Smooth muscle cell (in vitro differentiated cells): ENCODE measurements around the gene KLF5. TPM values are rescaled to one million over a fixed set of nuclear protein-coding genes. Genes with fewer than 3 reads are reported as not detected.

Experiments
- DNase-seq: peaks from one replicate; lab custom pipeline; 2025; ENCODE audit not compliant: unreplicated experiment; lab: John Stamatoyannopoulos, UW
- H2AFZ ChIP-seq: fragments of 200-600 bp; sonication (generic); 2 replicates; pipeline ENCODE4 v1.6.0; 2016; ENCODE audit warnings: antibody characterized with exemption, low read depth, mild to moderate bottlenecking
- H3F3A ChIP-seq: fragments of 200-600 bp; sonication (generic); 2 replicates; pipeline ENCODE4 v1.6.0; 2017; ENCODE audit warnings: antibody characterized with exemption, low read depth
- H3K27ac ChIP-seq: fragments of 200-600 bp; sonication (generic); 2 replicates; pipeline ENCODE4 v1.5.1; 2016; ENCODE audit warnings: low read depth, mild to moderate bottlenecking
- H3K27me3 ChIP-seq: fragments of 200-600 bp; sonication (generic); 2 replicates; pipeline ENCODE4 v1.6.1; 2016; ENCODE audit warnings: low read depth, mild to moderate bottlenecking
- H3K36me3 ChIP-seq: fragments of 200-600 bp; sonication (generic); 2 replicates; pipeline ENCODE4 v1.5.1; 2016; ENCODE audit warnings: low read depth
- H3K4me1 ChIP-seq: fragments of 200-600 bp; sonication (generic); 2 replicates; pipeline ENCODE4 v1.5.1; 2016; ENCODE audit warnings: low read depth
- H3K4me2 ChIP-seq: fragments of 200-600 bp; sonication (generic); 2 replicates; pipeline ENCODE4 v1.6.0; 2016; ENCODE audit warnings: mild to moderate bottlenecking
- H3K4me3 ChIP-seq: fragments of 200-600 bp; sonication (generic); 2 replicates; pipeline ENCODE4 v1.5.1; 2016; ENCODE audit warnings: mild to moderate bottlenecking
- H3K79me2 ChIP-seq: fragments of 200-600 bp; sonication (generic); 2 replicates; pipeline ENCODE4 v1.6.0; 2016; ENCODE audit warnings: low read depth, mild to moderate bottlenecking
- H3K9ac ChIP-seq: fragments of 200-600 bp; sonication (generic); 2 replicates; pipeline ENCODE4 v1.6.0; 2016; ENCODE audit warnings: low read depth
- H3K9me3 ChIP-seq: fragments of 200-600 bp; sonication (generic); replicated peaks from 2 replicates; pipeline ENCODE4 v1.5.1; 2016; ENCODE audit warnings: low read depth
- H4K20me1 ChIP-seq: fragments of 200-600 bp; sonication (generic); 2 replicates; pipeline ENCODE4 v1.6.0; 2016; ENCODE audit warnings: low read depth
- WGBS: methylation state at CpG from one replicate; pipeline ENCODE4 v1.1.7; 2016; ENCODE audit warnings: low lambda C conversion rate; 5-methylcytosine and 5-hydroxymethylcytosine counted together
- polyA plus RNA-seq: library from polyadenylated mRNA; unstranded; fragments of >200 nt; fragmentation: Nextera tagmentation; extraction: Ambion mirVana; gene quantifications from 2 replicates; pipeline ENCODE4 v1.2.1, GENCODE V29; 2016
- total RNA-seq: library from RNA; depleted of rRNA; stranded (reverse); fragments of >200 nt; gene quantifications from 2 replicates; pipeline ENCODE4 v1.2.3, GENCODE V29; 2014
- TF ChIP-seq, protein P1 (sequence below): fragments of 200-600 bp; sonication (generic); IDR thresholded peaks from 2 replicates; pipeline ENCODE4 v1.5.1; 2017; ENCODE audit warnings: borderline replicate concordance, mild to moderate bottlenecking, antibody characterized with exemption; ENCODE audit not compliant: insufficient read depth, poor library complexity, severe bottlenecking

Gene KLF5
- total and polyA plus RNA-seq, 2 experiments from 2014 or later, result 9.7 to 30.0 TPM

DNA sequence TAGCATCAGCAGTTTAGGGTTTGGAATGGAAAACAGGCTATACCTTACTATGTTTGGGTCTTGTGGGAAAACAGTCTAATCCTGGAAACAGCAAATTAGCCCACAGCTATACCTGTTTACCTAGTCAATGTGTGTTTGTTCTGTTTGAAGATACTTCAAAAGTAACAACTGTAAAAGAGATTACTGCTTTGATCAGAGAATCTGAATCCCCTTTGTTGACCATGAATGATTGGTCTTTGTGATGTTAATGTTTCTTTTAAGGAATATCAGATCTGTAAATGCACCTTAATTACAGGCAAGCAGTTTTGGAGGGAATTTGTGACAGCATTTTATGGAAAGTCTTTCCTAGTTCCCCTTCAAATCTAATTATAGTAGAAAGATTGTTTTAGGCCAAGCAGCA lies 20.7 kb upstream of the KLF5 start:
- no peaks in the 10 kb centered on the region for H3K9me3 ChIP-seq
- no peak overlapping the region for H3K4me2 ChIP-seq
- no peaks in the 10 kb centered on the region for H3K27me3 ChIP-seq

DNA sequence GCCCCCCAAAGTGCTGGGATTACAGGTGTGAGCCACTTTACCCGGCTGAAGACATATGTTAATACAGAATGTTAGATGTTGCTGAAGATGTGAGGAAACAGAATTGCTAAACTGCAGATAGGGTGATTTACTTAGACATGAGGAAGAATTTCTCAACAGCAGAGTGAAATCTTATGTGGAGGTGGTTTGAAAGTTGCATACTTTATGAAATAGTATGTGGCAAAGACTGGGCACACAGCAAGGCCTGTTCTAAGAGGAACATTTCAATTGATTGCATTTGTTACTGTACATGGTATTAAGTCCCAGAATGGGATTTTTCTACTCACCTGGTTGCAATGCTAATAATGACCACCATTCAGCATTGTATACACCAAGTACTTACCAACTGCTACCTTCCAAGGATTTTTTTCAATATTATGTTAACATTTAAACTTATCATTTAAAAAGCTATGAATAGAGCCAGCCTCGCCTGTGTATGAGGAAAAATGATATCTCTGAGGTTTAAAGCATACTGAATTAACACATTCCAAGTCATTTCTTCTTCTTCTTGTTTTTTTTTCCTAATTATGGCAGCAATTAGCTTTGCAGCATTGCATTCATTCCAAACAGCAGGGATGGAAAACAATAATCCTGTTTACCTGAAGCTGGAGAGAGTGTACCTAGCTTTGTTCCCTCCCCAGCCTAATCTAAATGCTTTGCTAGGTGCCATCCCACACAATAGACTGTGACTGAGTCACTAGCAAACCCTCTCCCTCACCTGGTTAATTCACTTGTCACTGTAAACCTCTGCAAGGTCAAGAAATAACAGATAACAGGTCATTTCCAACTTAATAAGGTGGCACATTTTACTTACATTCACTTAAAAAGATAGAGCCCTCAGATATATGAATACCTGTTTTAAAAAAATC lies 19.4 kb upstream of the KLF5 start:
- H3F3A ChIP-seq, result no peaks in the 10 kb centered on the region
- H3K4me1 ChIP-seq, result no peaks in the 10 kb centered on the region
- WGBS, result 75% methylated on average over 2 of the region's 2 CpGs
- no peak overlapping the region for H3K4me2 ChIP-seq
- no peak overlapping the region for H3K27ac ChIP-seq
- no peak for DNase-seq
- no peaks in the 10 kb centered on the region for H3K9me3 ChIP-seq
- H3K27me3 ChIP-seq, result no peaks in the 10 kb centered on the region
- H2AFZ ChIP-seq, result no peak overlapping the region
- no peak overlapping the region for H3K9ac ChIP-seq
- H4K20me1 ChIP-seq, result no peaks in the 10 kb centered on the region
- no peak overlapping the region for H3K4me3 ChIP-seq
- H3K79me2 ChIP-seq, result no peaks in the 10 kb centered on the region
- no peaks in the 10 kb centered on the region for H3K36me3 ChIP-seq
- TF ChIP-seq, protein P1, sequence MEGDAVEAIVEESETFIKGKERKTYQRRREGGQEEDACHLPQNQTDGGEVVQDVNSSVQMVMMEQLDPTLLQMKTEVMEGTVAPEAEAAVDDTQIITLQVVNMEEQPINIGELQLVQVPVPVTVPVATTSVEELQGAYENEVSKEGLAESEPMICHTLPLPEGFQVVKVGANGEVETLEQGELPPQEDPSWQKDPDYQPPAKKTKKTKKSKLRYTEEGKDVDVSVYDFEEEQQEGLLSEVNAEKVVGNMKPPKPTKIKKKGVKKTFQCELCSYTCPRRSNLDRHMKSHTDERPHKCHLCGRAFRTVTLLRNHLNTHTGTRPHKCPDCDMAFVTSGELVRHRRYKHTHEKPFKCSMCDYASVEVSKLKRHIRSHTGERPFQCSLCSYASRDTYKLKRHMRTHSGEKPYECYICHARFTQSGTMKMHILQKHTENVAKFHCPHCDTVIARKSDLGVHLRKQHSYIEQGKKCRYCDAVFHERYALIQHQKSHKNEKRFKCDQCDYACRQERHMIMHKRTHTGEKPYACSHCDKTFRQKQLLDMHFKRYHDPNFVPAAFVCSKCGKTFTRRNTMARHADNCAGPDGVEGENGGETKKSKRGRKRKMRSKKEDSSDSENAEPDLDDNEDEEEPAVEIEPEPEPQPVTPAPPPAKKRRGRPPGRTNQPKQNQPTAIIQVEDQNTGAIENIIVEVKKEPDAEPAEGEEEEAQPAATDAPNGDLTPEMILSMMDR, result no peak

More for the DNA sequence above, 20.7 kb upstream of the KLF5 start:
- Histone ChIP-seq H3K4me3 (no peak overlapping the region), H3K4me1 (no peaks in the 10 kb centered on the region), H3F3A (no peaks in the 10 kb centered on the region), H3K9ac (no peak overlapping the region), H3K79me2 (no peaks in the 10 kb centered on the region), H3K27ac (no peak overlapping the region), H3K36me3 (no peaks in the 10 kb centered on the region), H4K20me1 (no peaks in the 10 kb centered on the region), H2AFZ (no peak overlapping the region)
- no peak for DNase-seq
- TF ChIP-seq, protein P1, result no peak

DNA sequence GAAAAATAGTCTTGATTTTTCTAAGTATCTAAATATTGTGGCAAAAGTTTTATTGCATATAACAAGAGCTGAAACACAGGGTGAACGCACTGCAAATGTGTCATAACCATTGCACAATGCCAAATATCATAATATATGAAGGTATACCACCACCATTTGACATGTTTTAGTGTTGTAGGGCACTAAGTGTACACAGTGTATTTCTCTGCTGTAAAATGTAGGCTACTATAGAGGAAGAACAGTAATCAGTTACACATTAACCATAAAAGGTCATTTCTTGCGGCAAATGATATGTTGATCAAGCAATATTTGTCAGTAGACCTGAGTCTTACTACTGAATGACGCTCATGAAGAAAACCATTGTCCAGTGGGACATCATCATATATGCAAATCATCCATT lies 18.3 kb upstream of the KLF5 start:
- Histone ChIP-seq H3K4me1 (no peaks in the 10 kb centered on the region), H3K27me3 (no peaks in the 10 kb centered on the region), H3K4me3 (no peak overlapping the region), H2AFZ (no peak overlapping the region), H4K20me1 (no peaks in the 10 kb centered on the region), H3K27ac (no peak overlapping the region), H3K9me3 (no peaks in the 10 kb centered on the region), H3K79me2 (no peaks in the 10 kb centered on the region), H3F3A (no peaks in the 10 kb centered on the region), H3K9ac (no peak overlapping the region), H3K36me3 (no peaks in the 10 kb centered on the region), H3K4me2 (no peak overlapping the region)
- TF ChIP-seq, protein P1, result no peak
- DNase-seq, result no peak
- 95% methylated on average over 3 of the region's 3 CpGs for WGBS
